Inferior parietal cortex (tissue), 1 donor: ENCODE measurements around the gene PRR36.
A peak's percentile ranks its signal among the peaks of the same experiment; 100 is the strongest.
"Not testable (repeated sequence)": the region's sequence is repeated elsewhere in the genome, so short reads cannot be mapped to it uniquely, and the experiment has no call there.

ENCODE experiments used
- DNase-seq: peaks from one replicate; pipeline ENCODE4 v3.0.0-alpha.2; 2016; ENCODE audit errors: extremely low spot score

Gene PRR36

GRCh38 chr19:7860714-7861618, 13.2 kb downstream of the PRR36 start:
- DNase-seq: peak; percentile 59

DNA sequence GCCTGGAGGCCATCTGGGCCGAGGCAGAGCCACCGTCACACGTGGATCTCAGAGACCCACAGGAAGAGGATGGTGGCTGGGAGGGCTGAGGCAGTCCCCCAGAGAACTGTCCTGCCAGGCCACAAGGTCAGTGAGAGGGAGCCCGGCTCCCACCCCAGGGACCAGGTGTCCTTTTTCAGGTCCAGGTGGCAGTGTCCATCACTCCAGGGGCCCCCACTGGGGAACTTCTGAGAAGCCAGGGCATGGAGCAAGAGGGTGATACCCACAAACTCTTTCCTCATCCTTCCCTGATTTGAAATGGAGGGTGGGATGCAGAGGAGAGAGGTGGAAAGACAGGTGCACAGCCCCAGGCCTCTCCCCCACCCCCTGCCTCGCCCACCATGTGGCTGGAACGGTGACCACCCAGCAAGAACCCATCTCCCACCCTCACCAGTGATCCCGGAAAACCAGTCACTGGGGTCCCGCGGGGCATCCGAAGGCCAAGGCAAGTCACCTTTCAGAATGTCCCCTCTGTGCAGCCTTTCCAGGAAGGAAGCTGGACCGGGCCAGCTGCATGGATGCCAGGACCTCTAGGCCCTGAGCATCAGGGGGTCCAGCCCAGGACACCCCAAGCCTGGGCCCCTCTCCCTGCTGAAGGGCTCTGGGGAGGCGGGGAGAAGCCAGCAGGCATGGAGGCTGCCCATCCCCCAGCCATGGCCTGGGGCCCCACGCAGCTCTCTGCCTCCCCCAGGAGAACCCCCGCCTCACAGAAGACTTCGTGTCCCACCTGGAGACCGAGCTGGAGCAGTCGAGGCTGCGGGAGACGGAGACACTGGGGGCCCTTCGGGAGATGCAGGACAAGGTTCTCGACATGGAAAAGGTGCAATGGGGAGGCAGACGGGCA, 14.1 kb downstream of the PRR36 start:
- DNase-seq: no peak

DNA sequence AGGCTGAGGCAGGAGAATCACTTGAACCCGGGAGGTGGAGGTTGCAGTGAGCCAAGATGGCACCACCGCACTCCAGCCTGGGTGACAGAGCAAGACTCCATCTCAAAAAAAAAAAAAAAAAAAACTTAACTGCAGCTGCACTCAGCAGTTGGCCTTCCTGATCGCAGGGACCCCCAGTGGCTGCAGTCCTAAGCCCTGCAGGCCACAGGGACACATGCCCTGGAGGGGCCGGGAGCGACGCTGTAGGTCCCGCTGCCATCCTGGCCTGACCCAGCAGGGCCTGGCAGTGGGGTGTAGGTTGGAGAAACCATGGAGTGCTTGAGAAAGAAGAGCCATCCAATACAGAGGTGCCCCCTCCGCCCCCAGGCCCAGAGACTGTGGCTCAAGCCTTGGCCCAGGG, 15.1 kb downstream of the PRR36 start:
- DNase-seq: not testable (repeated sequence)

DNA sequence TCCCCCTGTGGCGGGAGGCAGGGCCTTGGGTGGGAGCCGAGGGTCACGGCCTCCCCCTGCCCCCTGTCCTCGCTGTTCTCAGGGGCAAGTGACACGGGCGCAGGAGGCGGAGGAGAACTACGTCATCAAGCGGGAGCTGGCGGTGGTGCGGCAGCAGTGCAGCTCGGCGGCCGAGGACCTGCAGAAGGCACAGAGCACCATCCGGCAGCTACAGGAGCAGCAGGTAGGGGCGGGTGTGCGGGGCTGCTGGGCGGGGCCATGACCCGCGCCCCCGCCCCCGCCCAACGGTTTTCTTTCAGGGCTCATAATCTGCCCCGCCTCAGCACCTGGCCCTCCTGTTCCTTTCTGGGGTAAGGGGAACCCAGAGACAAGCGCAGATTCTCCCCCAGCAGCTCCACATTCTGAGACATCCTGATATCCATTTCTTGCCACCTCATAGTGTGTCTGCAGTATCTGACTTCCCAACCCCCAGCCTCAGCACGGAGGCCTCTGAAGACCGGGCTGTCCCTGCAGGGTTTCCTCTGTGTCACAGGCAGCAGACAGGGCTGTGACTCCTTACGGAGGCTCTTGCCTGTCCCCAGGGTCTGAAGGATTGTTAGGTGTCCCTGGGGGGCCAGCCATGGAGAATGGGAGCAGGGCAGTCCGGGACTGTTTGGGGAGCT, 15.9 kb downstream of the PRR36 start:
- DNase-seq: no peak

GRCh38 chr19:7857727-7858108, 16.5 kb downstream of the PRR36 start:
- no peak for DNase-seq

DNA sequence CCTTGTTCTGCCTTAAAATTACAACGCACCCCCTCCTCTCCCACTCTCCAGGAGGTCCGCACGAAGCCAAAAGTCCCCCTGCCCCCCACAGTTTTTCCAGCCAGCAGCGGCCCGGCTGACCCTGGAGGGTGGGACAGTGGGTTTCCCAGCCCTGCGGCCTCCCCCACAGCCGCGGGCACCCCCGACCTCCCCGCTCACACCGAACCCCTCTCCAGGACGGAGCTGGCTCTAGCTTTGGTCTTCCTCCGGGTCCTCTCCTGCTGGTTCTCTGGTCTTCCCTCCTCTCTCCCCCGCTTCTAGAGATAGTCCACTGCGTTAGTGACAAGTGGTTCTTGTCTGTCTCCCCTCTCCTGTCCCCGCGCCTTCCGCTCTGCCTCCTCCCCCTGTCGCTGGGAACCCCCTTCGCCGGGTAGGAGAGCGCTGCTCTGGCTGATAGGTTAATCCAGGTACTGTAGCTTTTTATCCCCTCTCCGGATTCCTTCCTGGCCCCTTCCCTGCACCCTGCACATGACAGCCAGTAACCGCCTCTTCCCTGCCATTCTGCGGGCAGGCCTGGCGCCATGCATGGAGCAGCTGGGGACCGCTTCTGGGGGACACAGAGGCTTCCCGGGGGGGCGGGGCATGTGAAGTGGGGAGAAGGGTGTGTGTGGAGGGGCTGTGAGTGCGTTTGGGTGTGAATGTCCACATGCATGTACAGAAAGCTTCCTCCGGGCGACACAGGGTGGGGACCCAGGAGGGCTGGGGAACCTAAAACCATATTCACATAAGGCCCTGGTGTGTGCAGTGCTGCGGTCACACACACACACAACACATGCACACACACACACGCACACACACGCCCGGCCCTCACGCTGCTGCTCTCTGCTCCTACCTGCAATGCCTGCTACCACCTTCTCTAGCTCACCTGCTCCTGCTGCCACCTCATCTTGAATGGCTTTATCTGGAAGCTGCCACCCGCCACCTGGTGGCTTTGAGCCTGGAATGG, 17.2 kb downstream of the PRR36 start:
- DNase-seq: no peak

DNA sequence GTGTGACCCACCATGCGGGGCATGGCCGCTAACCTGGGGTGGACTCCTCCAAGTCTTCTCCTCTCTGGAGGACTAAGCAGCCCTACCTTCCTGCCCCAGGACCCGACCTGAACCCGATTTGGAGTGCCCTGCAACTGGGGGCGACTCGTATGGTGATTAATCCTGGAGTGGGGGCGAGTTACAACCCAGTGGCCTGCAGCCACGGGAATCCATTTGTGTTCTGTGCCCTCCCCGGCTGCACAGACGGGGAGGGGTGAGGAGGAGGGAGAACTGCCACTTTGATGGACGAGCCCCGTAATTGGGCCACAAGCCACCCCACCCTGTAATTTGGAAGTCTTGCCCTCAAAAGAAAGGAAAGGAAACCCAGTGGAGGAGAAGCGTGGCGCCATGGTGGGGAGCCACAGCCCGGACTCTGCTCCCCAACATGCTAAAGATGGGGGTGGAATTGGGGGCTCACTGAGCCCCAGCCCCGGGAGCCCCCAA, 18.0 kb downstream of the PRR36 start:
- no peak for DNase-seq

- no peak for DNase-seq
Measured at GRCh38 chr19:7855426-7856108, 18.6 kb downstream of the PRR36 start.

GRCh38 chr19:7853770-7854128, 20.4 kb downstream of the PRR36 start:
- DNase-seq: no peak

DNA sequence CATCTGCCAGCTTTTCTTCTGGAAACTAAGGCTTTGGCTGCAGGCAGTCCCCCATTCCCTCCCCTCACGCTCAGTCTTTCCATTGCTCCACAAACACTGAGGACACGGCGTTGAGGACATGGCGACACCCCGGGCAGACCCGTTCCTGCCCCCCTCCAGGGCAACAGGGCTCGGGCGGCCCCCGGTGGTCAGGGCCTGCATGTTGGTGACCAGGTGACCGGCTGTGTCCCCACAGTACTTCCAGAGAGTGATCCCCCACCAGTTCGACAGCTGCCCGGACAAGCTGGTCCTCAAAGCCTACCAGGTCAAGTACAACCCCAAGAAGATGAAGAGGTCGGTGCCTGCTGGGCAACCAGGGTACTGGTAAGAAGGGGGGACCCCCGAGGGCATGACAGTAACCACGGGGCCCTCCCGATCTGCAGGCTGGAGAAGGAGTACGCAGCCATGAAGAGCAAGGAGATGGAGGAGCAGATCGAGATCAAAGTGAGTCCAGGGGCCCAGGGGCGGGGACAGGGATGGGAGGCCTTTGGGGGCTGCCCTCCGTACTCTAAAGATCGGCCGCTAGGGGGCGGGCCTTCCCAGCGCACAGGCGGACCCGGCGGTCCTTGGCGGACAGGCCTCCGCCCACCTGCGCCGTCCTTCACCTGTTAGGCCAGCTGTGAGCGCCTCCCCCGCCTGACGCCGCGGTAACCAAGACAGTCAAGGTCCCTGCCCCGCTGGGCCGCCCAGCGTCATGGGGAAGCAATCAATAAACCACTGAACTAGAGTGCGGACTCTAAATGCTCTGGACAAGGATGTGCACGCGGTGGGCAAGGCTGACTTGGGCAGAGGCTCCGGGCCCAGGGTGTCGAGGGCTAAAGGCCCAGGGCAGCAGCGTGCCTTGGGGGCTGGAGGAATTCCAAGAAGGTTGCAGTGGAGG, 21.1 kb downstream of the PRR36 start:
- DNase-seq: peak; percentile 64

DNA sequence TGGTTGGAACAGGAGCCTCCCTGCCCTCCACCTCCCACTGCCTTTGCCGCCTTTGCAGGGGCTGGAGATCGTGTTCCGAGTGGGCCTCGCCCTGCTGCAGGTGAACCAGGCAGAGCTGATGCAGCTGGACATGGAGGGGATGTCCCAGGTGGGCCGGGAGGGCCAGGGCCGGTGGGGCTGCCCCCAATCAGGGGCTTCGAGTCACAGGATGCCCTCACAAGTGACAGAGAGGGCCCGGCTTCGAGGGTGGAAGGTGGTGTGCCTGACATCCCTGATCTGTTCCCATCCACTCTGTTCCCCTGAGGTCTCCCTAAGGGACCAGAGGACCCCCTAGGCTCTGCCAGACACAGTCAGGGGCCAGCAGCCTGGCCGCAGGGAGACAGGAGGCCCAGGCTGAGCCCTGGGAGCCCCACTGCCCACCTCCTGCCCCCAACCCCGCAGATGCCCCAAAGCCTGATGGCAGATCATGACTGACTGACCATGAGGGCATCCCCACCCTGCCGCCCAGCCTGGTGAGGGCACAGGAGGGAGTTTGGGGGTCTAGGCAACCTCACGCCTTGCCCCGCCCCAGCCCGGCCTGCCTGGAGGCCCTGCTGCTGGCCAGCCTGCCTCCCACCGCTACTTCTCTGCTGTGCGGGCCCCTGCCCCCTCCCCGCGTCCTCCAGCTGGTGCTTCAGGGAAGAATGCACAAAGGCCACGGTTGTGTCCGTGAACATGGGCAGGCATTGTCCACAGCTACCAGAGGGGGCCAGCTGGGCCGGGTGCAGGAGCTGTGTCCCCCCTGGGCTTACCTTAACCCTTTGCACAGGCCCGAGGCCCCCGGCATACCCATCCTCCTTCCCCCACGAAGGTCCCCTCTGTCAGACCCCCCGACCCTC, 22.3 kb downstream of the PRR36 start:
- DNase-seq: peak; percentile 76

DNA sequence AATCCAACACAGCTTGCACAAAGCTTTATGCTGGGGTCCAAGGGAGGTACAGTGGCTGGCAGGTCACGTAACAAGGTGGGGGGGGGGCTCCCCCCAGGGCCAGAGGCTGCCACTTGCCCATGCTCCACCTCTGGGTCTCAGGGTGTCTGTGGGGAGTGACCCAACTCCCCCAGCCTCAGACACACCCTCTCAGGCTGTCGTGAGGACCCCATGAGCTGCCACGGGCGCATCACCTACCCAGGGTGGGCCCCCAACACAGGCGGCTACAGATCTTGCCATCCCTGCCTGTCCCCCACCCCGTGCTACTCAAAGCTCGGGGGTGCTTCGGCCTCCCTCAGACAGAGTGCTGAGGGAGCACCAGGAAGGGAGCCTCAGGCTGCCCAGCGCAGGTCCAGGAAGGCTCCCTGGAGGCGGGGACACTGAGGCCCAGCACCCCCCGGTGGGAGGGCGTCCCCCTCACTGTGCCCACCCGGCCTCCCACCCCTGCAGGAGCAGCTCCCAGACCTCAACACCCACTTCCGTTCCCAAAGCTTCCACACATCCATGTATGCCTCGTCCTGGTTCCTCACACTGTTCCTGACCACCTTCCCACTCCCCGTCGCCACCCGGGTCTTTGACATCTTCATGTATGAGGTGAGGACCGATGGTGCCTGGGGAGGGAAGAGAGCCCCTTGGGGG, 23.1 kb downstream of the PRR36 start:
- DNase-seq: no peak

DNA sequence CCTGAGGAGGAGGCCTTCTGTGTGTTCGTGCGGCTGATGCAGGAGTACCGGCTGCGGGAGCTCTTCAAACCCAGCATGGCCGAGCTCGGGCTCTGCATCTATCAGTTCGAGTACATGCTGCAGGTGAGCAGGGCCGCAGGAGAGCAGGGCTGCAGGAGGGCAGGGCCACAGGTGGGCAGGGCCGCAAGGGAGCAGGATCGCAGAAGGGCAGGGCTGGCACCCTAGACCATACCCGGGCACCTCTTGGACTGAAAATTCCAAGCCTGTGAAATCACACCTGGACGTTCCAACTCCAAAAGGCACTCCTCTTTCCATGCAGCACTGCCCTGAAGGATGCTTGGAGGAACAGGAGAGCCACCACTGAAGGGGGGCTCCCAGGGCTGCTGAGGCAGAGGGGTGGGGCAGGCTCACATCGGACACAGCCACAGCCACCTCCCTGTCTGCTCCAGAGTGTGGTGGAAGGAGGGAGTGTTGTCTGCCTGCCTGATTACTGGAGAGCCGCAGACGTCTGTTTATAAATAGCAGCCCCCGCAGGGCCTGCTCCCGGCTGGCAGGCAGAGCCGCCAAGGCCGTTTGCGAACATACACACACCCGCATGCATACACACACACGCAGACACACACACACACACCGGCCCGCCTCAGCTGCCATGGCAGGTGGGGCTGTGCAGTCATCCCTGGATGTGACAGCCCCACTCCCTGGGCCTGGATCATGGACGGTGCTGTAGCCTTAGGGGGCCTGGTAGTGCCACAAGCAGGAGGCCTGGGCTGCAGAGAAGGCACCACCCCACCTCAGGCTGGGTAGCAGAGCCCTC, 24.0 kb downstream of the PRR36 start:
- DNase-seq: no peak

- DNase-seq: no peak
Measured at GRCh38 chr19:7849631-7849999, 24.6 kb downstream of the PRR36 start.

DNA sequence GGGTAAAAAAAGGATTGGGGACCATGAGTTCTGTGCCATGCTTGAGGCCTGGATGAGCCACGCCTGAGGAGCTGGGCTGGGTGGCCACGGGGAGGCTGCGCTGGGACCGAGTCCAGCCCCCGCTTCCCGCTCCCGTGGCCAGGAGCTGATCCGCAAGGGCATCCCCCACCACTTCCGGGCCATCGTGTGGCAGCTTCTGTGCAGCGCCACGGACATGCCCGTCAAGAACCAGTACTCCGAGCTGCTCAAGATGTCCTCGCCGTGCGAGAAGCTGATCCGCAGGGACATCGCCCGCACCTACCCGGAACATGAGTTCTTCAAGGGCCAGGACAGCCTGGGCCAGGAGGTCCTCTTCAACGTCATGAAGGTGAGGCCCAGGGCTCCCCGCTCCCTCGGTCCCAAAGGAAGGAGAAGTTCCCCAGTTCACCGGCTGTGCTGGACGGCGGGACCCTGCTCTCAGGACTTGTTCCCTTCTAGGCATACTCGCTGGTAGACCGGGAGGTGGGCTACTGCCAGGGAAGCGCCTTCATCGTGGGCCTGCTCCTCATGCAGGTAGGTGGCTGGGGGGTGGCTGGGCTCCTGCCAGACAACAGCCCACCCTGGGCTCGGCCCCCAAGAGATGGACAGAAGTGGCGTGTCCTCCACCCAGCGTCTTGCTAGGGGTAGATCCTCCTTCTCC, 25.3 kb downstream of the PRR36 start:
- no peak for DNase-seq

DNA sequence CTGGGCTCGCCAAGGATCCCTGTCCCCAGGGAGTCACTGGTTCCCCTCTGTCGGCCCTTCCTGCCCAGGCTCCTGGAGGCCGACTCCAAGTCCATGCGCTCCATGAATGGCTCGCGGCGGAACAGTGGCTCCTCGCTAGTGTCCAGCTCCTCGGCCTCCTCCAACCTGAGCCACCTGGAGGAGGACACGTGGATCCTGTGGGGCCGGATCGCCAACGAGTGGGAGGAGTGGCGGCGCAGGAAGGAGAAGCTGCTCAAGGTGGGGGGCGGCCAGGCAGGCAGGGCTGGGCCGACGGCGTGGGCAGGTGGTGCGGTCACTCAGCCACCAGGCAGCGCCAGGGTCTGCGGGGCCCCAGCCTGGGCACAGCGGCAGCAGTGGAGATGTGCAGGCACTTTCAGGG, 26.5 kb downstream of the PRR36 start:
- DNase-seq: no peak
